Gastroesophageal sphincter (tissue), 3 donors: Measurements from ENCODE around the gene SEC24D.

Experiments
- CTCF ChIP-seq, 4 experiments: fragments of 200-600 bp in 2 of 4; fragments of 450-650 bp in 2 of 4; sonication (generic) in 1 of 4; IDR thresholded peaks; one replicate each; pipeline ENCODE4 v1.5.1; 2017 to 2019; ENCODE audit warnings: antibody characterized with exemption in 4 of 4, mild to moderate bottlenecking in 2 of 4, moderate library complexity in 2 of 4
- EP300 ChIP-seq: sonication (generic); formaldehyde crosslinking; IDR thresholded peaks from one replicate; pipeline ENCODE4 v1.6.1; 2017; ENCODE audit warnings: antibody characterized with exemption, mild to moderate bottlenecking

GRCh38 chr4:118755438-118756226, 80.3 kb downstream of the SEC24D start:
- TF ChIP-seq CTCF (IDR thresholded peaks at IDR 0.05) = no peak
- no peak for TF ChIP-seq EP300
